Activated CD4-positive, alpha-beta T cell treated with anti-CD3 and anti-CD28 coated beads, Interleukin-2, Interleukin-6, amounts not matched to agents 100 ng/mL and 50 ng/mL, durations not matched to agents 16 hours and 8 hours (primary cell): ENCODE data around the gene SPATA31A1.
"Not testable (repeated sequence)": the region's sequence is repeated elsewhere in the genome, so short reads cannot be mapped to it uniquely, and the experiment has no call there.

Experiments used
- DNase-seq: peaks from one replicate; pipeline ENCODE4 v3.0.0-alpha.2; 2020

The SPATA31A1 gene

DNA sequence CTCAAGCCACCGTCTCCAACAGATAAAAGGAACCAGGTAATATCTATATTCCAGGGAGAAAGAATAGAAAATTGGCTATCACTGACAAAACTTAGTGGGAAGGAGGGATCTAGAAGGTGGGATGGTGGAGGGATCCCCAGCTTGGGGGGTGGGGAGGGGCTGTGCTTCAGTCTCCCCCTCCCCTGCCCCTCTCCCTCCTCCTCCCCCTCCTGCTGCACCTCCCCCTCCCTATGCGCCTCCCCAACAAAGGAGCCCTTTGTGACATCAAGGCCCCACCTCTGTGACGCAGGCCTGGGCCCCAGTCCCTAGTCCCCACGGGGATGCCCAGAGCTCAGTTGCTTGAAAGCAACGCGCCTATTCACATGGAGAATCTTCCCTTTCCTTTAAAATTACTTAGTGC, at the start of gene SPATA31A1:
SPATA31A1 (plus strand) TSS at position 301 of the 400 bp plus-strand sequence; CDS start at position 363, 62 bp downstream.
- DNase-seq, result not testable (repeated sequence)

DNA sequence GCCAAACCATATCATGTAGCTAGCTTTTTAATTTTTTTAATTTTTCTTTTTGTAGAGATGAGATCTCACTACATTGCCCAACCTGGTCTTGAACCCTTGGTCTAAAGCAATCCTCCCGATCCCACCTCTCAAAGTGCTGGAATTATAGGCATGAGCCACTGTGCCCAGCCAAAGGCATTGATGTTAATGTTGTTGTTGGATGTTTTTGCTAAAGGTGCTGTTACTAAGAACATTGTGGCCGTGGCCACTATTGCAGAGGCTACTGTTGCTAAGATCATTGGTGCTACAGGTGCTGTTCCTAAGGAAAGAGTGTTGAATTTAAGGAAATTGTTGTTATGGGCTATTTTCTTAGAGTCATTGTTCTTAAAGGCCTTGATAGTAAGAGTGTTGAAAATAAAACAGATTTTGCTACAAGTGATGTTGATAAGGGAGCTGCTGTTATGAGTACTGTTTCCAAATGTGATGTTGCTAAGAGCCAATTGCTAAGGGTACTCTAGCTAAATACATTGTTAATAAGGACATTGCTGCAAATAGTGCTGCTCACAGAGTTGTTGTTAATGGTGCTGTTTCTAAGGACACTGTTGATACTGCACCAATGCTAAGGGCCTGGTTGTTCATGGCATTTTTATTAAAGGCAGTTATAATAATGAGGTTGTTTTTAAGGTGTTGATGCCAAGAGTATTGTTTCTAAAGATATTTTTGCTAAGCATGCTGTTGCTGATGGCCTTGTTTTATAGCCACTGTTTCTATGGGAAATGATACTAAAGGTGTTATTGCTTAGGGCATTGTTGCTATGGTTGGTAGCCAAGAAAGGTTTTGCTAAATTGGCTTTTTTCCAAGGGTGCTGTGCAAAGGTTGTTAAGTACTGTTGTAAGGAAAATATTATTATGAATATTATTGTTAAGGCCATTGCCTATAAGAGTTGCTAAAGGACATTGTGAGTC, 52.1 kb downstream of the SPATA31A1 start:
- not testable (repeated sequence) for DNase-seq

DNA sequence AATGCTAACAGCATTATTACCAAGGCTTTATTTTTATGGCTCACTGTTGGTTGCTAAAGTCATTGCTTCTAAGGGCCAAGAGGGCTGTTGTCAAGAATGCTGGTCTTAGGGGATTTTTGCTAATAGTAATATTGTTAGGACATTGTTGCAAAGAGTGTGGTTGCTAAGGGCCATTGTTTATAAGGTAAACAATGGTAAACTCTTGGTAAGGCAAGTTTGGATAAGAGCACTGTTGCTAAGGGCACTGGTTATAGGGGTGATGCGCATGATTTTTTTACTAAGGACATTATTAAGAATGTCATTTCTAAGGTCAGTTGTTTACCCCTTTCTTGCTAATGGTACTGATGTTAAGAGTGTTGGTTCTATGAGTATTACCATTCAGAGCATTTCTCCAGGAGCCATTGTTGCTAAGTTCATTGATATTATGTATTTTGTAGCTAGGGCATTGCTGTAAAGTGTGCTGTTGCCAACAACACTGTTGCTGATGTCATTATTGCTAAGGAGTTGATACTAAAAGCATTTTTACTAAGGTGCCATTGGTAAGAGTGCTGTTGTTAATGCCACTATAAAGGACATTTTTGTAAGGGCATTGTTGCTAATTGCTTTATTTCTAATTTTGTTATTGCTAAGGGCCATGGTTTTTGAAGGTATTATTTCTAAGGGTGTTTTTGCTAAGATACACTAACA, 55.9 kb downstream of the SPATA31A1 start:
- DNase-seq, result not testable (repeated sequence)
